ENCODE results near the gene MRPL19.

MRPL19 gene

DNA sequence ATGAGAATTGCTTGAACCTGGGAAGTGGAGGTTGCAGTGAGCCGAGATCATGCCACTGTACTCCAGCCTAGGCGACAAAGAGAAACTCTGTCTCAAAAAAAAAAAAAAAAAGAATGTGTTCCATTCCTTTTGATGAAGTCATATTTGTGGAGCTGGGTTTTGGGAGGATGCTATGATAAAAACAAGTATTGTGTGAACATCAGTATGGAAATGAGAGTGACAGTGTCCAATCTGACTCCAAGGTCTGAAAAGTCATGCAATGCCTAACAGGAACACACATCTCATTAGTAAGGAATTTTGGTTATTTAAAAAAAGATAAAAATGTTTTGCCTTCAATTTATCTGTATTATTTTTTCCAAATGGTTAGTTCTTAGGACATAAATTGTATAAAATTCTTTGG lies 52.3 kb downstream of the MRPL19 start:
- no peak for DNase-seq (ENCODE audit: extremely low read depth, low read depth)
- TF ChIP-seq, protein P1, sequence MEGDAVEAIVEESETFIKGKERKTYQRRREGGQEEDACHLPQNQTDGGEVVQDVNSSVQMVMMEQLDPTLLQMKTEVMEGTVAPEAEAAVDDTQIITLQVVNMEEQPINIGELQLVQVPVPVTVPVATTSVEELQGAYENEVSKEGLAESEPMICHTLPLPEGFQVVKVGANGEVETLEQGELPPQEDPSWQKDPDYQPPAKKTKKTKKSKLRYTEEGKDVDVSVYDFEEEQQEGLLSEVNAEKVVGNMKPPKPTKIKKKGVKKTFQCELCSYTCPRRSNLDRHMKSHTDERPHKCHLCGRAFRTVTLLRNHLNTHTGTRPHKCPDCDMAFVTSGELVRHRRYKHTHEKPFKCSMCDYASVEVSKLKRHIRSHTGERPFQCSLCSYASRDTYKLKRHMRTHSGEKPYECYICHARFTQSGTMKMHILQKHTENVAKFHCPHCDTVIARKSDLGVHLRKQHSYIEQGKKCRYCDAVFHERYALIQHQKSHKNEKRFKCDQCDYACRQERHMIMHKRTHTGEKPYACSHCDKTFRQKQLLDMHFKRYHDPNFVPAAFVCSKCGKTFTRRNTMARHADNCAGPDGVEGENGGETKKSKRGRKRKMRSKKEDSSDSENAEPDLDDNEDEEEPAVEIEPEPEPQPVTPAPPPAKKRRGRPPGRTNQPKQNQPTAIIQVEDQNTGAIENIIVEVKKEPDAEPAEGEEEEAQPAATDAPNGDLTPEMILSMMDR (IDR thresholded peaks at IDR 0.05; ENCODE audit: low read depth, low read length), result no peak

DNA sequence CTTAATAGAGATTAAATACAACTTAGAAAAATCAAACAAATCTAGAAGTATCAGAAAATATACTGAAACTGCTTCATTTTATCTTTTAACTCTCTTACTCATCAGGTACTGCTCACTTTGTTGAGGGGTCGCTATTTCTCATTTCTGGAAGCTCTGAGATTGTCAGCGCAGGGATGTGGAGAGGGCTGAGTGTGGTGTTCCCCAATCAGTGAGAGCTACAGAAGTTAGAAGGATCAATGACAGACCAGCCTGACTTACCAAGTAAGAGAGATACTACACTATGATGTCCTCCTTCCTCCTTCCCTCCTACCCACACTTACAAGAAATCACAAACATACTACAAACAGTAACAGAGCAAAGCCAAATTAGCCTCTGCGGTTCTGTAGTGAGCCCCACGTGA lies 56.0 kb downstream of the MRPL19 start:
- no peak for DNase-seq (ENCODE audit: extremely low read depth, low read depth)
- TF ChIP-seq, protein P1 (IDR thresholded peaks at IDR 0.05; ENCODE audit: low read depth, low read length), result no peak

DNA sequence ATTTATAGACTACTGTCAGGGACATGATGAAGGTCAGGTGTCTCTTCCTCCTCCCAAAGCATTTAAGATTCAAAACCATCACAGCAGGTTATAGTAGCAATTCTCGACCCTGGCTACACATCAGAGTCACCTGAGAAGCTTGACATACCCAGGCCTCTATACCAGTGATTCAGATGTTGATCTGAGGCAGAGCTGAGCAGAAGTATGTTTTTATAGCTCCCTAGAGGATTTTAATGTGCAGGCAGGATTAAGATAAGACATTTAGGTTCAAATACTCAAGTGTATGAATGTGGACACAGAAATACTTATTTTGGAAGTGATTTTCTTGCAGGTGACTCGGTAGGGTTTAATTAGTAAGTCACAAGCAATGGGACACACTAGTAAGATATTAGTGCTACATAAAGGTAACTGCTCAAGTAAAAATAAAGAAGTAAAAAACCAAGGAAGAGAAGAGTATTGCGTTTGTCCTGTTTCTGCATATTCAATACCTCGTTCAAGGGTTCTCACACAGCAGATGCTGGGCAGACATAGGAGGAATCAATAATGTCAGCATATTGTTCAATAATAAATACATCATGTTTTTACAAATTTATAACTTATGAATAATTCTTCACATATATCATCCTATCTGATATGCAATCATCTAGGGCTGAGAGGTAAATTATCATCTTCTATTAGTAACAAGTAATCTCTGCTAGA lies 57.2 kb downstream of the MRPL19 start:
- TF ChIP-seq, protein P1 (IDR thresholded peaks at IDR 0.05; ENCODE audit: low read depth, low read length), result no peak
- no peak for DNase-seq (ENCODE audit: extremely low read depth, low read depth)

DNA sequence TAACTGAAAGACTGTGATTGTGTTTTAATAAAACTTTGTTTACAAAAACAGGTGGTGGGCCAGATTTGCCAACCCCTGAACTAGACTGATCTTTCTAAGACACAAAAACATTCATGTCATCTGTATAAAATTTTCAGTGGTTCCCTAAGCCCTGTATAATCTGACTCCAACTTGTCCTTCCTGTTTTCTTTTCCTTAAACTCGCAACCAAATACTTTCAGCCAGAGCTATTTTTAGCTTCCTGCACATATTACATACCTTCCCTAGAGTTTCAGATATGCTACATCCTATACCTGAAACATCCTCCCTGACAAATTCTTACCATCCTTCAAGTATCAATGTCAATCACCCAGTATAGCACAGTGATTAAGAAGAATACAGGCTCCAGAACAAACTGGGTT lies 59.3 kb downstream of the MRPL19 start:
- TF ChIP-seq, protein P1 (IDR thresholded peaks at IDR 0.05; ENCODE audit: low read depth, low read length), result no peak

DNA sequence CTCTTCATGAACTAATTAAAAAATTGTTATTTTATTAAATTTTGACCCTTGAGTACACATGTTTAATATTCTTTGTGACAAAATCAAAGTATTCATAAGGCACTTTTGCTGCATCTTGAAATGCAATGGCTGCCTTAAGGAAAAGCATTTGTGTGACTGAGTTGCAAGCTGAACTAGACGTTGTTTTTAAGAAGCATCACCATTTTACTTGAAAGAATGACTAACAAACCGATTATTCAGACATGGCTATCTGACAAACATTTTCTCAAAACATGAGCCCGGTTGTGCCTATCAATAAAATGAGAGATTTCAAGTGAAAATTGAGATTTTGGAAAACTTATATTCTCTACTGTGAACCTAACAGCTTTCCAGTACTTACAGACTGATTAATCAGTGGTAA lies 61.3 kb downstream of the MRPL19 start:
- TF ChIP-seq, protein P1 (IDR thresholded peaks at IDR 0.05; ENCODE audit: low read depth, low read length), result no peak
- DNase-seq (ENCODE audit: extremely low read depth, low read depth), result no peak

More for the DNA sequence above, 59.3 kb downstream of the MRPL19 start:
- DNase-seq (ENCODE audit: extremely low read depth, low read depth), result no peak

DNA sequence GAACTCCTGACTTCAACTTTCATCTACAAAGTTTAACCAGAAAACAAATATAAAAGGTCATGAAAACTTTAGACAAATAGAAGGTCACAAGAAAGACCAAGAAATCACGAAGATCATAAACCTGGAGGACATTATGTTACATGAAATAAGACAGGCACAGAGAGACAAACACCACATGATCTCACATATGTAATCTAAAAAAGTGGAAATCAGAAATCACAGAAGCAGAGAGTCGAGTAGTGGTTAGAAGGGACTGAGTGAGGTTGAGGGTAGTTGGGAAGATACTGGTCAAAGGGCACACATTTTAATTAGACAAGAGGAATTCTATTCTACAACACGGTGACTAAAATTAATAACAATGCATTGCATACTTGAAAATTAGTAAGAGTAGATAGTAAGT lies 62.7 kb downstream of the MRPL19 start:
- TF ChIP-seq, protein P1 (IDR thresholded peaks at IDR 0.05; ENCODE audit: low read depth, low read length), result no peak
- DNase-seq (ENCODE audit: extremely low read depth, low read depth), result no peak

DNA sequence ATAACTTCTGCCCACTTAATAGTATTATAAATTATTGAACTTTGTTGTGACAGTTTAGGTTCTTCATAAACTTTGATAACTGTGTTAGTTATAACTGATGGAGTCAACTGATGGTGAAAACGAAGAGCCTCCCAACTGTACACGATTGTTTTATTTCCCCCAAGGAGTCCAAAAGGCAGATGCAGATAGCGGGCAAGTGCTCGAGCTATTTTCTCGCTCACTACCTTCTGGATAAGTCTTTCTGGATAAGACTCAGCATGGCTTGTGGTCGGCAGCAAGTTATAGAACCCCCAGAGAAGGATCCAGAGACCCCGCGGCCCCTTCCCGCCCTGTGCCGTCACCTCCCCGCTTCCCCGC lies 63.6 kb downstream of the MRPL19 start:
- TF ChIP-seq, protein P1 (IDR thresholded peaks at IDR 0.05; ENCODE audit: low read depth, low read length), result no peak
- DNase-seq (ENCODE audit: extremely low read depth, low read depth), result no peak

All from AG09319 (cell line).